ENCODE measurements around the gene SLC6A12.
"Not testable (repeated sequence)": the region's sequence is repeated elsewhere in the genome, so short reads cannot be mapped to it uniquely, and the experiment has no call there.

The SLC6A12 gene

GRCh38 chr12:193261-193660, 20.7 kb downstream of the SLC6A12 start:
- DNase-seq = no peak
- H3K4me3 ChIP-seq (ENCODE audit: low read depth, low read length) = no peak overlapping the region
- H3K9me3 ChIP-seq (ENCODE audit: severe bottlenecking) = no peaks in the 10 kb centered on the region
- no peaks in the 10 kb centered on the region for H3K36me3 ChIP-seq
- no peaks in the 10 kb centered on the region for H3K27me3 ChIP-seq (ENCODE audit: insufficient read depth, low read depth, severe bottlenecking)
- TF ChIP-seq CTCF (IDR thresholded peaks at IDR 0.05; ENCODE audit: low read depth, low read length) = no peak
- H3K27ac ChIP-seq = no peak overlapping the region

- Histone ChIP-seq H3K36me3 (no peaks in the 10 kb centered on the region), H3K27ac (no peak overlapping the region), H3K4me3 (ENCODE audit: low read depth, low read length) (no peak overlapping the region), H3K27me3 (ENCODE audit: insufficient read depth, low read depth, severe bottlenecking) (no peaks in the 10 kb centered on the region), H3K9me3 (ENCODE audit: severe bottlenecking) (no peaks in the 10 kb centered on the region)
- no peak for DNase-seq
- TF ChIP-seq CTCF (IDR thresholded peaks at IDR 0.05; ENCODE audit: low read depth, low read length) = no peak
Measured at GRCh38 chr12:191541-191940, 22.4 kb downstream of the SLC6A12 start.

- H3K27ac ChIP-seq = no peak overlapping the region
- H3K4me3 ChIP-seq (ENCODE audit: low read depth, low read length) = no peak overlapping the region
- no peak for DNase-seq
- no peaks in the 10 kb centered on the region for H3K9me3 ChIP-seq (ENCODE audit: severe bottlenecking)
- H3K27me3 ChIP-seq (ENCODE audit: insufficient read depth, low read depth, severe bottlenecking) = no peaks in the 10 kb centered on the region
- H3K36me3 ChIP-seq = no peaks in the 10 kb centered on the region
- TF ChIP-seq CTCF (IDR thresholded peaks at IDR 0.05; ENCODE audit: low read depth, low read length) = no peak
Measured at GRCh38 chr12:190881-191280, 23.1 kb downstream of the SLC6A12 start.

- H3K27ac ChIP-seq = no peak overlapping the region
- no peak for DNase-seq
- H3K4me3 ChIP-seq (ENCODE audit: low read depth, low read length) = no peak overlapping the region
- no peak for TF ChIP-seq CTCF (IDR thresholded peaks at IDR 0.05; ENCODE audit: low read depth, low read length)
- no peaks in the 10 kb centered on the region for H3K27me3 ChIP-seq (ENCODE audit: insufficient read depth, low read depth, severe bottlenecking)
- no peaks in the 10 kb centered on the region for H3K36me3 ChIP-seq
- H3K9me3 ChIP-seq (ENCODE audit: severe bottlenecking) = no peaks in the 10 kb centered on the region
Measured at GRCh38 chr12:189622-189962, 24.4 kb downstream of the SLC6A12 start.

- Histone ChIP-seq H3K36me3 (no peaks in the 10 kb centered on the region), H3K9me3 (ENCODE audit: severe bottlenecking) (no peaks in the 10 kb centered on the region), H3K4me3 (ENCODE audit: low read depth, low read length) (no peak overlapping the region), H3K27ac (no peak overlapping the region), H3K27me3 (ENCODE audit: insufficient read depth, low read depth, severe bottlenecking) (no peaks in the 10 kb centered on the region)
- TF ChIP-seq CTCF (IDR thresholded peaks at IDR 0.05; ENCODE audit: low read depth, low read length) = peak; percentile 76
- DNase-seq = peak; percentile 47
Measured at GRCh38 chr12:188910-189621, 24.9 kb downstream of the SLC6A12 start.

GRCh38 chr12:187986-188909, 25.7 kb downstream of the SLC6A12 start:
- not testable (repeated sequence) for H3K9me3 ChIP-seq (ENCODE audit: severe bottlenecking); H3K4me3 ChIP-seq (ENCODE audit: low read depth, low read length); H3K36me3 ChIP-seq; H3K27me3 ChIP-seq (ENCODE audit: insufficient read depth, low read depth, severe bottlenecking); H3K27ac ChIP-seq; DNase-seq
